Measurements from ENCODE around the gene UBA6. TPM values are rescaled to one million over a fixed set of nuclear protein-coding genes. Genes with fewer than 3 reads are reported as not detected.
"Not testable (repeated sequence)": the region's sequence is repeated elsewhere in the genome, so short reads cannot be mapped to it uniquely, and the experiment has no call there.

The UBA6 gene
- total RNA-seq, 1 donor from 2014 or later, result 36.0 TPM

- no peaks in the 10 kb centered on the region for H3K27me3 ChIP-seq (ENCODE audit: control insufficient read depth in 3 of 3, insufficient read depth in 3 of 3, low read length in 3 of 3)
- H3K27ac ChIP-seq (ENCODE audit: low read depth, low read length), result no peak overlapping the region
- no peaks in the 10 kb centered on the region for H3K4me1 ChIP-seq (ENCODE audit: control insufficient read depth in 3 of 3, insufficient read depth in 3 of 3, low read length in 3 of 3)
- no peaks in the 10 kb centered on the region for H3K9me3 ChIP-seq (ENCODE audit: control insufficient read depth in 3 of 3, low read length in 3 of 3)
- H3K36me3 ChIP-seq (ENCODE audit: control insufficient read depth in 3 of 3, insufficient read depth in 3 of 3, low read length in 3 of 3), result peaks cover 7 to 20% (median 10%) of the 10 kb centered on the region in 3 donors
- no peak overlapping the region for H3K9ac ChIP-seq (ENCODE audit: low read depth in 1 of 3, low read length in 3 of 3)
- H3K4me3 ChIP-seq (ENCODE audit: low read length in 3 of 3), result no peak overlapping the region
Measured at GRCh38 chr4:67680581-67681222, 20.3 kb downstream of the UBA6 start.

- no peak overlapping the region for H3K4me3 ChIP-seq (ENCODE audit: low read length in 3 of 3)
Measured at GRCh38 chr4:67678612-67679011, 22.3 kb downstream of the UBA6 start.

GRCh38 chr4:67674098-67674497 lies 26.9 kb downstream of the UBA6 start:
- Histone ChIP-seq H3K4me1 (ENCODE audit: control insufficient read depth in 3 of 3, insufficient read depth in 3 of 3, low read length in 3 of 3) (no peaks in the 10 kb centered on the region), H3K4me3 (ENCODE audit: low read length in 3 of 3) (no peak overlapping the region), H3K27ac (ENCODE audit: low read depth, low read length) (no peak overlapping the region), H3K27me3 (ENCODE audit: control insufficient read depth in 3 of 3, insufficient read depth in 3 of 3, low read length in 3 of 3) (no peaks in the 10 kb centered on the region), H3K9ac (ENCODE audit: low read depth in 1 of 3, low read length in 3 of 3) (no peak overlapping the region), H3K9me3 (ENCODE audit: control insufficient read depth in 3 of 3, low read length in 3 of 3) (no peaks in the 10 kb centered on the region), H3K36me3 (ENCODE audit: control insufficient read depth in 3 of 3, insufficient read depth in 3 of 3, low read length in 3 of 3) (peaks cover 6 to 38% (median 31%) of the 10 kb centered on the region in 3 donors)

More at GRCh38 chr4:67678612-67679011, 22.3 kb downstream of the UBA6 start:
- Histone ChIP-seq H3K27me3 (ENCODE audit: control insufficient read depth in 3 of 3, insufficient read depth in 3 of 3, low read length in 3 of 3) (no peaks in the 10 kb centered on the region), H3K36me3 (ENCODE audit: control insufficient read depth in 3 of 3, insufficient read depth in 3 of 3, low read length in 3 of 3) (peaks cover 8 to 27% (median 19%) of the 10 kb centered on the region in 3 donors), H3K27ac (ENCODE audit: low read depth, low read length) (no peak overlapping the region), H3K9ac (ENCODE audit: low read depth in 1 of 3, low read length in 3 of 3) (no peak overlapping the region), H3K4me1 (ENCODE audit: control insufficient read depth in 3 of 3, insufficient read depth in 3 of 3, low read length in 3 of 3) (no peaks in the 10 kb centered on the region), H3K9me3 (ENCODE audit: control insufficient read depth in 3 of 3, low read length in 3 of 3) (no peaks in the 10 kb centered on the region)

- Histone ChIP-seq H3K4me1 (ENCODE audit: control insufficient read depth in 3 of 3, insufficient read depth in 3 of 3, low read length in 3 of 3) (no peaks in the 10 kb centered on the region), H3K27ac (ENCODE audit: low read depth, low read length) (no peak overlapping the region), H3K36me3 (ENCODE audit: control insufficient read depth in 3 of 3, insufficient read depth in 3 of 3, low read length in 3 of 3) (peaks cover 9 to 34% (median 20%) of the 10 kb centered on the region in 3 donors), H3K9ac (ENCODE audit: low read depth in 1 of 3, low read length in 3 of 3) (no peak overlapping the region), H3K4me3 (ENCODE audit: low read length in 3 of 3) (no peak overlapping the region), H3K27me3 (ENCODE audit: control insufficient read depth in 3 of 3, insufficient read depth in 3 of 3, low read length in 3 of 3) (no peaks in the 10 kb centered on the region), H3K9me3 (ENCODE audit: control insufficient read depth in 3 of 3, low read length in 3 of 3) (no peaks in the 10 kb centered on the region)
Measured at GRCh38 chr4:67668315-67668714, 32.6 kb downstream of the UBA6 start.

GRCh38 chr4:67660418-67660817 lies 40.5 kb downstream of the UBA6 start:
- Histone ChIP-seq H3K9me3 (ENCODE audit: control insufficient read depth in 3 of 3, low read length in 3 of 3) (peaks cover 0 to 5% (median 0%) of the 10 kb centered on the region in 3 donors), H3K4me1 (ENCODE audit: control insufficient read depth in 3 of 3, insufficient read depth in 3 of 3, low read length in 3 of 3) (no peaks in the 10 kb centered on the region), H3K36me3 (ENCODE audit: control insufficient read depth in 3 of 3, insufficient read depth in 3 of 3, low read length in 3 of 3) (peaks cover 20 to 25% (median 24%) of the 10 kb centered on the region in 3 donors), H3K27me3 (ENCODE audit: control insufficient read depth in 3 of 3, insufficient read depth in 3 of 3, low read length in 3 of 3) (no peaks in the 10 kb centered on the region), H3K27ac (ENCODE audit: low read depth, low read length) (no peak overlapping the region), H3K9ac (ENCODE audit: low read depth in 1 of 3, low read length in 3 of 3) (no peak overlapping the region), H3K4me3 (ENCODE audit: low read length in 3 of 3) (no peak overlapping the region)

- no peaks in the 10 kb centered on the region for H3K27me3 ChIP-seq (ENCODE audit: control insufficient read depth in 3 of 3, insufficient read depth in 3 of 3, low read length in 3 of 3)
- no peaks in the 10 kb centered on the region for H3K4me1 ChIP-seq (ENCODE audit: control insufficient read depth in 3 of 3, insufficient read depth in 3 of 3, low read length in 3 of 3)
- H3K9ac ChIP-seq (ENCODE audit: low read depth in 1 of 3, low read length in 3 of 3), result no peak overlapping the region
- no peak overlapping the region for H3K4me3 ChIP-seq (ENCODE audit: low read length in 3 of 3)
- H3K36me3 ChIP-seq (ENCODE audit: control insufficient read depth in 3 of 3, insufficient read depth in 3 of 3, low read length in 3 of 3), result peaks cover 20 to 25% (median 24%) of the 10 kb centered on the region in 3 donors
- H3K9me3 ChIP-seq (ENCODE audit: control insufficient read depth in 3 of 3, low read length in 3 of 3), result peaks cover 0 to 5% (median 0%) of the 10 kb centered on the region in 3 donors
- no peak overlapping the region for H3K27ac ChIP-seq (ENCODE audit: low read depth, low read length)
Measured at GRCh38 chr4:67659065-67659464, 41.9 kb downstream of the UBA6 start.

GRCh38 chr4:67658302-67658701 lies 42.7 kb downstream of the UBA6 start:
- Histone ChIP-seq H3K4me1 (ENCODE audit: control insufficient read depth in 3 of 3, insufficient read depth in 3 of 3, low read length in 3 of 3) (no peaks in the 10 kb centered on the region), H3K9me3 (ENCODE audit: control insufficient read depth in 3 of 3, low read length in 3 of 3) (peaks cover 0 to 5% (median 0%) of the 10 kb centered on the region in 3 donors), H3K36me3 (ENCODE audit: control insufficient read depth in 3 of 3, insufficient read depth in 3 of 3, low read length in 3 of 3) (peaks cover 20 to 25% (median 21%) of the 10 kb centered on the region in 3 donors), H3K9ac (ENCODE audit: low read depth in 1 of 3, low read length in 3 of 3) (no peak overlapping the region), H3K27me3 (ENCODE audit: control insufficient read depth in 3 of 3, insufficient read depth in 3 of 3, low read length in 3 of 3) (no peaks in the 10 kb centered on the region), H3K4me3 (ENCODE audit: low read length in 3 of 3) (no peak overlapping the region), H3K27ac (ENCODE audit: low read depth, low read length) (no peak overlapping the region)

- Histone ChIP-seq H3K27me3 (ENCODE audit: control insufficient read depth in 3 of 3, insufficient read depth in 3 of 3, low read length in 3 of 3) (no peaks in the 10 kb centered on the region), H3K4me1 (ENCODE audit: control insufficient read depth in 3 of 3, insufficient read depth in 3 of 3, low read length in 3 of 3) (no peaks in the 10 kb centered on the region), H3K27ac (ENCODE audit: low read depth, low read length) (no peak overlapping the region), H3K36me3 (ENCODE audit: control insufficient read depth in 3 of 3, insufficient read depth in 3 of 3, low read length in 3 of 3) (peaks cover 7 to 9% (median 7%) of the 10 kb centered on the region in 3 donors), H3K4me3 (ENCODE audit: low read length in 3 of 3) (no peak overlapping the region), H3K9ac (ENCODE audit: low read depth in 1 of 3, low read length in 3 of 3) (no peak overlapping the region), H3K9me3 (ENCODE audit: control insufficient read depth in 3 of 3, low read length in 3 of 3) (no peaks in the 10 kb centered on the region)
Measured at GRCh38 chr4:67651536-67651935, 49.4 kb downstream of the UBA6 start.

GRCh38 chr4:67638136-67638535 lies 62.8 kb downstream of the UBA6 start:
- Histone ChIP-seq H3K27me3 (ENCODE audit: control insufficient read depth in 3 of 3, insufficient read depth in 3 of 3, low read length in 3 of 3) (no peaks in the 10 kb centered on the region), H3K27ac (ENCODE audit: low read depth, low read length) (no peak overlapping the region), H3K9me3 (ENCODE audit: control insufficient read depth in 3 of 3, low read length in 3 of 3) (no peaks in the 10 kb centered on the region), H3K9ac (ENCODE audit: low read depth in 1 of 3, low read length in 3 of 3) (no peak overlapping the region), H3K4me1 (ENCODE audit: control insufficient read depth in 3 of 3, insufficient read depth in 3 of 3, low read length in 3 of 3) (no peaks in the 10 kb centered on the region), H3K4me3 (ENCODE audit: low read length in 3 of 3) (no peak overlapping the region), H3K36me3 (ENCODE audit: control insufficient read depth in 3 of 3, insufficient read depth in 3 of 3, low read length in 3 of 3) (peaks cover 2 to 15% (median 11%) of the 10 kb centered on the region in 3 donors)

GRCh38 chr4:67636978-67637377 lies 64.0 kb downstream of the UBA6 start:
- H3K4me1 ChIP-seq (ENCODE audit: control insufficient read depth in 3 of 3, insufficient read depth in 3 of 3, low read length in 3 of 3); H3K4me3 ChIP-seq (ENCODE audit: low read length in 3 of 3); H3K9me3 ChIP-seq (ENCODE audit: control insufficient read depth in 3 of 3, low read length in 3 of 3); H3K9ac ChIP-seq (ENCODE audit: low read depth in 1 of 3, low read length in 3 of 3); H3K27ac ChIP-seq (ENCODE audit: low read depth, low read length); H3K27me3 ChIP-seq (ENCODE audit: control insufficient read depth in 3 of 3, insufficient read depth in 3 of 3, low read length in 3 of 3): not testable (repeated sequence)
- peaks cover 4 to 17% (median 17%) of the 10 kb centered on the region in 3 donors for H3K36me3 ChIP-seq (ENCODE audit: control insufficient read depth in 3 of 3, insufficient read depth in 3 of 3, low read length in 3 of 3)
